NCI-H1436 (cell line): Measurements from ENCODE around the gene ITPR3.

ENCODE experiments used
- DNase-seq: peaks from one replicate; lab custom pipeline; 2025; lab: John Stamatoyannopoulos, UW

ITPR3 gene

DNA sequence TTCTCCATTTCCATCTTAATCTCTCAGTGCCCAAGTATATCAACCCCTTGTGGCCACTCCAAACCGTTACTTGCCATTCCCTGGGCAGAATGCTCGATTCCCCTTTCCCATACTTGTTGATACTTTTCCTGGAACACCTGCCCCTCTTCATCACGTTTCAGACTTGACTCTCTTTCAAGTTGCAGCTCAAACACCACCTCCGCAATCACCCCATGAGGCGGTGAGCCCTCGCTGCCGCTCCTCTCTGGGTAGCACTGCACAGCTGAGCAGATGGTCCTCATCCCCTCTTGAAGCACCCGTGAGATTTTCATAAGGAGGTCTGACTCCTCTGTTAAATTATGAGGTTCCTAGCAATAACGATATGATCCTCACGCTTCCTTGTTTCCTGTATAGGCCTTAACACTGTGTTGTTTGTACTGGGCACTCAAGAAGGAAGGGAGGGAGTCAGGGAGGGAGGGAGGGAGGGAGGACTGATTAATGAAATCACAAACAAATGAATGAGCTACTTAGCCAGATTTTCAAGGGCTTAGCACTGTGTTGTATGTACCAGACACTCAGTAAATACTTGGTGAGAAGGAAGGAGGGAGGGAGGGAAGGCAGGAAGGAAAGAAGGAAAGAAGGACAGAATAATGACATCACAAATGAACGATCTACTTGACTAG is 98.3 kb downstream of the ITPR3 start:
- no peak for DNase-seq

DNA sequence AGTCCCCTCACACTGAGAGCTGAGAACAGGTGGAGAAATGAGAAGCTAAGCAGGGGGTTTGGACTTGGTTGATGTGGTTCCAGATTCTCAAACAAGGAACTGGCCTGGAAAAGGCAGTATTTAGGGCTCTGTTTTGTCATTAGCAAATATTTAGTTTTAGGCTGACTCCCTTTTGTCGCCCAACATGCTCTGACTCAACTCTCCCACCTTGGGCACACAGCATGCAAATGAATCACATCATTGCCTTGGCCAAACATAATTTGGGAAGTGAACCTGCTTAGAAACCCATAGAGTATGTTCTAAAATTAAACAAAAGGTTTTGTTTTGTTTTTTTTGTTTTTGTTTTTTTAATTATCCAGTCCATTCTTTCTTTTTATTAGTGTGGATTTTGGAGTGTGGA is 99.9 kb downstream of the ITPR3 start:
- no peak for DNase-seq

DNA sequence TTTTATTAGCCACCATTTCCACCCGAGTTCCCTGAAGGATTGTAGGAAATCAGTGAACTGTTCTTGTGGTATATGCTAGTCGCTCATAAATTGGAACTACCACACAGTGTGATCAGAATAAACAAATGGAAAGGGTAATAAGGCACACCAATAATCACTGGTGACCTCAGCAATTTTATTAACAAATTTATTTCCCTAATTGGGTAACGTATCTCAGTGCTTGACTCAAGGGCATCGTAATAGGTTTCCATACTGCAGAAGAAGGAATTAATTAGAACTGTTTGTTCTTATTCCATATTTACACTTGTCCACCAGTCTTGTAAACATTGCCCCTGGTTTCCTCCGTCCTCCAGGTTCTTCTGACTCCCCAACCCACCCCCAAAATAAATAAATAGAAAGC is 100.4 kb downstream of the ITPR3 start:
- no peak for DNase-seq

DNA sequence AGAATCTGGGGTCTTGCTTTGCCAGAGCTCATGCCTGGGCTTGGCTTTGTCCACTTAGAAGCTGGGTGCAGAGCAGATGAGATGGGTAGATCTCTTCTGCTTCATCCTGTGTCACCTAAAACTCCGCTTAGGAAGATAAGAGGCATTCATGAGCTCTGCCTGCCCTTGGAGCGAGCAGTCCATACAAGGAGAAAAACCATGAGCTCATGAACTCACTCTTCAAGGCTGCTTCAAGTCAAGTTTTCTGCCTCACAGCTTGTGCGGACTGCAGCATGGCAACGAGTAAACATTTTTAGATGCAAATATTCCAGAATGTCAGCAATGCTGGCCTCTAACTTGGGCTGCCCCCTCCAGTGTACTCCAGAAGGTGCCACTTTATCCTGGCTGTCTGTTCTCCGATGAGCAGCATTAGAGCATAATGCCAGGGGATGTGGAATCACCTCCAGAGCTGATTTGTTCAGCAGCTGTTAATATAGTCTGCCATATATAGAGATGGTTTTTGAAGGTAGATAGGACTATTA is 101.0 kb downstream of the ITPR3 start:
- DNase-seq: no peak

DNA sequence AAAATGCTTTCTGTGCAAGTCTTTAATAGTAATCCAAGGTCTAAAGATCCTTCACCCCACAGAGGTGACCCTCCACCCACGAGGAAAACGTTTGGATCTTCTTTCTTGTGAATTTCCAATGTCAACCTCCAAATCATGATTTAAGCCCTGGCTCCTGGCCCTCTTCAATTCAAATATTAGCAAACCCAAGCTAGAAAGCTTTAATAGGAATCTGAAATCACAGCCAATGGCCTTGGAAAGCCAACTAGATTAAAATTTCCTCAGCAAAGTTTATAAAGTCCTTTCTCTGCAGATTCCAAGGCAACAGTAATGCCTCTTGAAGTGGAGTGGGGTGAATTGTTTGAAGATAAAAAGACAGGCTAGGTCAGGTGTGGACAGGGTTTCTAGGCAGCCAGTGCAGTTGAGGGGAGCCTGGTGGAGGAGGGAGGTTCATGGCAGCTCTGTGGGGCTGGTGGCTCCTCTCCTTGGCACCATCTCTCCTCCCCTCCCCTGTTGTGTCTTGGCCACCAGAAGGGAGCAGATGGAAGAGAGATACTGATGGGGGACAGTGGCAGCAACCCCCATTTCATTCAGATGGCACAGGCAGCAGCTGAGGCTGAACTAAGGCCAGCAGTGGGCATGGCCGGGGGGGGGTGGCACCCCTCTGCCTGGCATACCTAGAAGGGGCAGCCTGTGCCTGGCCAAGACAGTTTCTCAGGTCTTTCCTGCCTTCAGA is 102.4 kb downstream of the ITPR3 start:
- DNase-seq: no peak

DNA sequence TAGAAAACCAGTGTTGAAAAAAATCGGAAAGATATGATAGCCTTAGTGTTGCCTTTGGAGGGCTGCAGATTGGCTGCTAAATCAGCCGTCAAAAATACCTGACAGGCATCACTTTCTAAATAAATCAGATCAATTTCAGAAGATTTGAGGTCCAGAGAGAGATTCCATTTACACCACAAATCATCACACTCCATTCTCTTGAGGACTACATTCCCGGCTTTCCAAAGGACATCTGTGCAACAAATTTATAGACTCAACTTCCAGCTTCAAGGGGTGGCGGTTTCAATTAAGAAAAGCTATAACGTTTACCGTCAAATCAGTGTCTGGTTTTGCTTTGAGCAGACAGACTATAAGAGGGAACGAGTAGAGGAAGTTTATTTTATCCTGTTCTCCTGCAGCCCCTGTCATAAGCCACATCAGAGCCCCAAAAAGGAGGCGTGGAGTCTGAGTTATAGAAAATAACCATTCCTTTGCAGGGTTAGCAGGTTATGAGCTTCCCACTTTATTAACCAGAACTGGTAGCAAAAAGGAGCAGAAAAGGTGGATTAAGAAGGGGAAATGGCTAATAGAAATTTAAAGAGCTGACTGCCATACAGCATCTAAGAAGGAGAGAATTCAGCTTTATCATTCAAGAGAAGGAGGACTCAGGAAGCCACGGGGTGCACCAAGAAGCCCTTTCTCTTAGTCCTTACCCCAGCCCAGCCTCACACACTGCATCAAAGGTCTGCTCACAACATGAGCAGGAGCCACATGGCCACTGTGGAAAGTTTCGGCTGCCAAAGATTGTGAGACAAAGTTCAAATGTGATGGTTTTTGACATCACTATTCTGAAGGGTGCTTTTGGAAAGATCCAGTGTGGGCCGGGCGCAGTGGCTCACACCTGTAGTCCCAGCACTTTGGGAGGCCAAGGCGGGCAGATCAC is 103.2 kb downstream of the ITPR3 start:
- no peak for DNase-seq

DNA sequence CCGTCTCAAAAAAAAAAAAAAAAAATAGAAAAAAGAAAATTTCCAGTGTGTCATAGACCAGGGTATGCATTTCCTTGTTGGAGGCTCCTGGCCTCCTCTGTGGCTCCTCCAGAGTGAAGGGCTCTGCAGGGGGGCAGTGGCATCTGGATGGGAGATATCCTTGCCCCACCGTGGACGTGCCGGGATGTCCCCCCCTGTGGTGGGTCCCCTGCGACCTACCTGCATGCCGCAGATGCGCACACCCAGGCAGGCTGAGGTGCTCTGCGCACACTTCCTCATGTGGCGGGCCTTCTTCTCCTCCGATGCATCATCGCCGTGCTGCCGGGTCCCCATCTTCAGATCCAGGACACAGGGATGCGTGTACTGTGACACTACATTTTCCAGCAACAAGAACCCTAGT is 104.1 kb downstream of the ITPR3 start:
- DNase-seq: no peak

DNA sequence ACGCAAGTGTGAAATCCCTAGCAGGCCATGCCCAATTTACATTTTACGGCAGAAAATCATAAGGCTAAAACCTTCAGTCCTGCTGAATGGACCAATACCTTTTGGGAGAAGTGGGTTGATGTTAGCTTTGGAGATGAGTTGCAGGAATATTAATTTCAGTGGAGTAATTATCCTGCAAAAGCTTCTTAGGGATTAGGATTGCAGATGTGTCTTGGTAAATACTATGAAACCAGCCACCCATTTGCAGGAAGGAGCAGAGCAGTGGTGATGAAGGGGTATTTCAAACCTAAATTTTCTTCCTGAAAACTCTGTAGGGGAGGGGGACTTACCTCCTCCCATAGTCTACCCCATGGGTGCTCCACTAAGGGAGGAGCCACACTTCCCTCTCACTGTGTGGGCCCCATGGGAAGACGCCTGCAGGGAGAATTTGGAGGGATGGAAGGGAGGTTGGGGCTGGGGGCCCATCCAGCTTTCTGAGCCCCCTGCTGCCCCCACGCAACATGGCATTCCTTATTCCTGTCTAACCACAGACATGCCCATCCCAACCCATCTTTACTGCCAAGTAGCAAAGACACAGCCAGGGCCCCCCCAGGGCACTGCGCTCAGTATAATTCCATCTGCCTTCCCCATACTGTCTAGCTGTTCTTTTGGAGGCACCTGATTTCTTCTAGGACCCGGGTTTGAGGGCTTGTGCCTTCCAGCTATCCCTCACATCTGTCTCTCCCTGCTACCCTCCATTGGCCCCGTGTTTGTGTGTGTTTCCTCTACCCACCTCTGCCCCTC is 105.0 kb downstream of the ITPR3 start:
- DNase-seq: no peak

DNA sequence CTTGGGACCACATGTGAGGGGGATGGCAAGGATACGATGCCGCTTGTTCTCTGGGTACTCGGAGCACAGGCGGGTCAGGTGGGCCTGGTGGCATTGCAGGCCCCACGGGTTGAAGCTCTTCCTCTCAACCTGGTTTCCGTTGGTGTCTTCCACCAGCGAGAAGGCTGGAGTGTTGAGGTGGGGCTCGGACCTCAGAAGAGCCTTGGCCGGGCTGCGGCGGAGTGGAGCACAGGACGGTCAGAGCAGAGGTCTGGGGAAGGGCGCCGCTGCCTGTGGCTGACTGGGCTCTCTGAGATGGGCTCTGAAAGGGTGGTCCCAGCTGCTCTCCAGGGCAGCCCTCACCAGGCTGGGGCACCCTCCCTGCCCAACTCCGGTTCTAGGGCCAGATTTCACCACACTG is 105.6 kb downstream of the ITPR3 start:
- DNase-seq: no peak

DNA sequence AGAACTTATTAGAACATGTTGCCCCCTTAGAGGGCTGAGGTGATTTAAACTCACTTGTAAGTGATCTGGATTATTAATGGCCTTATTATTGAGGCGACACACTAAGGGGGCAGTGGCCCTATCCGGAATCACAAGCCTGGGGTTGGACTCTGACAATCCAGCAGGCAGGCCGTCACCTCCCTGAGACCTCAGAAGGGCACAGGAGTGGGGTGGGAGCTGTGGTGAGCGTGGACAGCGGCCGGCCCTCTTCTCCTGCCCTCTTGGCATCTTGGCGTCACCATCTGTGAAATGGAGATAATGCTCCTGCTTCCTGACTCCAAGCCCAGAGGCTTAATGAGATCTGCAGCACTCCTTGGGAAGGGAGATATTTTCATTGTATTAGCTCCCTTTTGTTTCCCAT is 106.0 kb downstream of the ITPR3 start:
- DNase-seq: no peak

DNA sequence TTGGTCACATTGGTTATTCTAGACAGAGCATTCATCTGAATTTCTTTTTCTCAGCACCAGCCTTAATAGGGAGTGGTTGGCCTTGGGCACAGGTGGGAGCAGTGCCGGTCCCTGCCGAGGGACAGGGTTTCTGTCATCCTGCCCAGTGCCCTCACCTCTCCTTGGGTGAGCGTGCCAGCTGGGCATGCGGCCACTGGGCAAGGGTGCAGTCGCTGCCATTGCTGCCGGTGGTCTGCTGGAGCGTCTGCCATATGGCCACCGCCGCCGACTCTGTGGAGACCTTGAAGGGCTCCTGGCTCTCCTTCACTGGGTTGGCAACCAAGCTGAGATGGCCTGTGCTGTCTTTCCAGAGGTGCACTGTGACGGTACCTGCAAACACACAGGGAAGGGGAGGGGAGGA is 106.8 kb downstream of the ITPR3 start:
- DNase-seq: no peak

DNA sequence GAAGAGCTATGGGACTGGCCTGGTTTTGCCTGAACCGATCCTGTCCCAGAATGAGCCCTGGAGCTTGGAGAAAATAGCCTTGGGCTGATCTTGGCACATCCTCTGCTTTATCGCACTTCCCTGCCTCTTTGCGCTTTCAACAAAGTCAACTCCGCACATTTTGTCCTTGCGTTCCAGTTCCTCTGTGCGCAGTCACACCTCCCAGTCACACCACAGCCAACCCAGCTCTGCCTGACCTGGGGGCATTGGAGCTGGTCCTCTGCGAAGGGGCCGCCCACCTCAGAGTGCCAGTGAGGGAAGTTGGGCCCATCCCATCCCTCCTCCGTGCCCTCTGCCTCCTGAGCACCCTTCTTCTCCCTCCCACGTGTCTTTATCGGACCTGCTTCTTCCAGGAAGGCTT is 107.3 kb downstream of the ITPR3 start:
- no peak for DNase-seq

DNA sequence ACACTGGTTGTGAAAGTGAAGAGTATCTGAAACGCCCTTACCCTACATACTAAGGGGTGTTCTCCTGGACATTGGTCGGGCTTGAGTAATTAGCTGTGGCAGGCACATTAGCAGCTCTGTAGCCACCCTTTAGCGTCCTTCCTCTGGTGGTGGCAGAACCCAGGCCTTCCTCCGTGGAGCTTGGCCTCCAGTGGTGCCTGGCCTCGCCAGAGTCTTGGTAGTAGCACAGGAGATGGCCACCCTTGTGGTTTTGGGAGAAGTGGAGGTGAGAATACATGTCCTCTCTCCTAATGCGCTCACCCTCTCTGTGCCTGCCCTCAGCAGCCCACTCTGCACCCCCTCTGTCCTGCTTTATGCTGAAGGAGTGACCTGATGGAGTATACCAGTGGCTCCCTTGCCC is 107.9 kb downstream of the ITPR3 start:
- DNase-seq: no peak

DNA sequence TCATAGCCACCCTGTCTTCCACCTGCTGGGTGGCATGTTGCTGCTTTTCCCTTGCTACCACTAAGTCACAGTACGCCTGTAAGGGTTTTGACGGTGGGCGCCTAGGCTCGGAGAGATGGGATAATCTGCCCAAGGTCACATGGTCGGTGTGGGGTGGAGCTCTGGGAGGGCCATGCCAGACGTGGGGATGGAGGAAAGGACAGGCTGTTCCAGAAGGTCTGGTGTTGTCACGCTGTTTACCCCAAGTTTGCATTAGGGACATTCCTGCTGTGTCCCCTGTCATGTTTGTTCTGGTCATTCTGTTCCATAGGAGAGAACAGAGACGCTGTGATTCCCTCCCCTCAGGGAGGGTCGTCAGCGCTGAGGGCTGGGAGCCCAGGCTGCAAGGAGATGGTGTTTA is 109.5 kb downstream of the ITPR3 start:
- no peak for DNase-seq

DNA sequence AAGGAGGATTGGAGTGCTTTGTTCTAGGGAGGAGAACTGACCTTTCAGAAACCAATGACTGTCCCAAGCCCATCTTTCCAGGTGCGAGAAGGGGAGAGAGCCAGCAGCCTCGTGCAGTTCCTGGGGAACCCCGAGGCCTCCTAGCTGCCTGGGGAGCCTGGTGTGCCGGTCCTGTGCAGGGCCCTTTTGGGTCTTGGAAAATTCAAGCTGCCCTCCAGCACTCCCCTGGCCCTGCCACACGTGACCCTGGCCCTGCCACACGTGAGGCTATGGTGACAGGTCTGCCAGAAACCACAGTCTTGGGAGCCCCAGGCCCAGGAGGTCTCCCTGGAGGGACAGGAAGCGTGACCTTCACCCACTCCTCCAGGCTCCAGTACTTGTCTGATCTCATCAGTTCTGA is 109.9 kb downstream of the ITPR3 start:
- no peak for DNase-seq

DNA sequence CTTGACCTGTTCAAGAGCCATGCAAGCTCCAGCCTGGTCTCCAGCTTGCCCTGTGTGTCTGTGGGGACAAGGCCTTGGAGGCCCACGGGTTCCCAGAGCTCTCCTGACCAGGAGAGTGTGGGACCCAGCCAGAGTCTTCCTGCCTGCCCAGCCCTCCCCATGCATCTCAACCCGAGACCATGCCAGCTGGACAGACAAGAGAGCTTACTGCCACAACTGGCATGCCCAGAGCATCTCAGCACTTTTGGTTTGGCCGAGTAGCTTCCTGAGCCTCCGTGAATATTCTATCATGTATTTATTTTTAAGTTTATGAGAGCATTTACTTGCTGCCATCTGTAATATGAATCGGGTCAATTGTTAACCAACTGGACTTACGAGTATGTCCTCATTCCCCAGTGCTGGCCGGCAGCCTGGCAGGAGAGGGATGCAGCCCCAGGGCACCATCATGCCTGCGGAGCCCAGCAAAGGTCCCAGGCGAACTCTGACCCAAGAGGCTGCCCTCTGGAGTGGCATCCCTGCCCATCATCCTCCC is 110.7 kb downstream of the ITPR3 start:
- no peak for DNase-seq

DNA sequence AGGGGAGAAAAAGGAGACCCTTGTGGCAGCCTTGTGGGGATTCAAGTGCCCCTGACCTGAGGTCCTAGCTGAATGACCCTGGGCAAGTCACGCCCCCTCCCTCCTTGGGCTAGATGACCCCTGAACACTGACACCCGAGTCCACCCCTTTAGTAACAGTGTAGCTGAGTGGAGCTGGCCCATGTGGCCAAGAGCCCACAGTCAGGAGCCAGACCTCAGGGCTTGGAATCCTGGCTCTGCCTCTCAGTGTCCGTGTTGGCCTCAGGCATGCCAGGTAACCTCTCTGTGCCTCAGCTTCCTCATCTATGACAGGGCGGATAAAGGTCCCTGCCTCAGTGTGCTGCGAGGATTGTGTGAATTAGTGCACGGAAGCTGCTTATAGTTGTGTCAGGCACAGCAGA is 111.3 kb downstream of the ITPR3 start:
- DNase-seq: no peak

DNA sequence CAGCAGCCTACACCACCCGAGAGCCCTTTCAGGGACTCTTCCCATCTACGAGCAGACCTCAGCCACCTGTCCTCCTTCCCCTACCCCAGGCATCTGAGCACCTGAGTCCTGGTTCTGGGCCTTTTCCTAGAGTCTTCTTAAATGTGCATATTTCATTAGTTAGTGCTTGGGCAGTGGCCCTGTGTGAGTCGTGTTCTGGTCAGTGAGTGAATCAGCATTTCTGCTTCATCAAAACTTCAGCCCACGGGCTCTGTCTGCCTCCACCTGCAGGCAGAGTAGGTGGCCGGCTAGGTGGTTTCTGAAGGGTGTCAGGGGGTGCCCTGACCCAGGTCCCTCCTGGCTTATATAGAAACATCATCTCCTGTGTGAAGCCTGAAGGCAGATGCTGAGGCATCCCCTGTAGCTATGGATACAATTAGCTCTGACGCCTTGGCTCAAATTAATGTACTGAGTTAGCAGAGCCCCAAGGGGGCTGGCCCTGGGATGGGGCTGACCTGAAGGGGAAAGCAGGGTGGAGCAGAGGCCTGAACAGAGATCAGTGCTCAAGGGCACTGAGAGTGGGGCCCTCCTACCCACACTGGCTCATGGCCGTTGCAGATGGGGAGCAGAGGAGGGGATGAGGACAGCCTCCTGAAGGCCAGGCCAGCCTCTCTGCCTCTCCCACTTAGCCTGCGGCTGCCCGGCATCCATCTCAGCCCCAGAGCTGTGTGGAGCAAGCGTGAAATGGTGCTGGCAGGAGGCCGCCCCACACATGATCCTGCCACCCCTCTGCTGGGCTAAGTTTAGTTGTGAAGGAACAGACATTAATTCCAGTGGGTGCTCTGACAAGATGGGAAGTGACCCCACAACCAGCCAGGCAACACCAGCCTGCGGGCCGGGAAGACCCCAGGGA is 111.9 kb downstream of the ITPR3 start:
- DNase-seq: no peak

DNA sequence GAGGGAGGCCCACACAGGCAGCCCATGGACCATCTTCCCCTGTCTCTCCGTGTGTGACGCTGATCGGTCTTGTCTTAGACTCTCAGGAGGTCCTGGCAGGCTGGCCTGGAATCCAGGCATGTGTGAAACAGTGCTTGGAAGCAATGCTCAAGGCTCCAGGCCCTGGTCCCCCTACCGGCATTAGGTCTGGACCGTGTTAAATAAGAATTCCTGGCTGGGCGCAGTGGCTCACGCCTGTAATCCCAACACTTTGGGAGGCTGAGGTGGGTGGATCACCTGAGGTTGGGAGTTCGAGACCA is 112.5 kb downstream of the ITPR3 start:
- DNase-seq: no peak

DNA sequence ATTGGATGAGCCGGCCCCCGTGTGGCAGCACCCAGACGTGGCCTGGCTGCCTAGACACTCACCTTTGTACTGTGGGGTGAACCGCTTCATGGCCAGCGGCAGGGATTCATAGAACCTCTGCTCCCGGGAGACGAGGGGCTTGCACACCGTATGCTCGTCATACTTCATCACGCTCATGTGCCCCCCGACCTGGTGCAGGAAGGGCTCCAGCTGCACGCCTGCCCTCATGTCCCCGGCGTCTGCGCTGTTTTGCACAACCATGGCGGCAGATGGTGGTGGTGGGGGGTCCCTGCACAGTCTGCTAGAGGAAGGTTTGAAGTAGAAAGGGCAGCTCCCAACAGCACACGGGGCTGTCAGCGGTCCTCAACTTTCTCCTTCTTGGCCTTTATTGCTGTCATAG is 114.1 kb downstream of the ITPR3 start:
- no peak for DNase-seq
